GM13977 (cell line): ENCODE results near the gene SCARB1.

ENCODE experiments used
- DNase-seq: peaks from one replicate; pipeline ENCODE4 v3.0.0; 2012; ENCODE audit warnings: low spot score
- CTCF ChIP-seq: IDR thresholded peaks from 2 replicates; pipeline ENCODE4 v1.5.1; 2012; ENCODE audit warnings: mild to moderate bottlenecking, control low read depth; ENCODE audit not compliant: insufficient read depth; ENCODE audit errors: extremely low read depth, missing control alignments
- in situ Hi-C: fragments of 300-500 bp; cut with MboI; formaldehyde crosslinking; loops from one replicate; pipeline ENCODE4 v1.12.0; 2022; ENCODE audit warnings: low sequenced_read_pairs, low pct_unique_long_range_greater_than_20kb, mixed read lengths, inconsistent platforms; ENCODE audit not compliant: unreplicated experiment

The SCARB1 gene

DNA sequence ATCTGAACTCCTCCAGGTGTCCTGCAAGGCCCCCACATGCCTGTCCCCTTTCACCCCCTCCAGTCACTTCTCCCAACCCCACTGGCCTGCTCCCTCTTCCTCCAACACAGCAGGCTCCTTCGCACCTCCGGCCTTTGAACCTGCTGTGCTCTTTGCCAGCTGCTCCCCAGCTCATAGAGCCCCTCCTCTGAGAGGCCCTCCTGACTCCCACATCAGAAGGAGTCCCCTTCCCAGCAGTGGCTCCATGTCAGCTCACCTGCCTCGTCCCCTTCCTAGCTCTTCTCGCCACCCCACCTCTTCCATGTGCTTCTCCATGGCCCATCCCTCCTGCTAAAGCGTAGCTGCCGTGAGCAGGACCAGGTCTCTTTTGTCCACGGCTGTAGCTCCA, 22.1 kb downstream of the SCARB1 start:
- TF ChIP-seq CTCF: no peak
- in situ Hi-C loops: no loop called here
- no peak for DNase-seq

DNA sequence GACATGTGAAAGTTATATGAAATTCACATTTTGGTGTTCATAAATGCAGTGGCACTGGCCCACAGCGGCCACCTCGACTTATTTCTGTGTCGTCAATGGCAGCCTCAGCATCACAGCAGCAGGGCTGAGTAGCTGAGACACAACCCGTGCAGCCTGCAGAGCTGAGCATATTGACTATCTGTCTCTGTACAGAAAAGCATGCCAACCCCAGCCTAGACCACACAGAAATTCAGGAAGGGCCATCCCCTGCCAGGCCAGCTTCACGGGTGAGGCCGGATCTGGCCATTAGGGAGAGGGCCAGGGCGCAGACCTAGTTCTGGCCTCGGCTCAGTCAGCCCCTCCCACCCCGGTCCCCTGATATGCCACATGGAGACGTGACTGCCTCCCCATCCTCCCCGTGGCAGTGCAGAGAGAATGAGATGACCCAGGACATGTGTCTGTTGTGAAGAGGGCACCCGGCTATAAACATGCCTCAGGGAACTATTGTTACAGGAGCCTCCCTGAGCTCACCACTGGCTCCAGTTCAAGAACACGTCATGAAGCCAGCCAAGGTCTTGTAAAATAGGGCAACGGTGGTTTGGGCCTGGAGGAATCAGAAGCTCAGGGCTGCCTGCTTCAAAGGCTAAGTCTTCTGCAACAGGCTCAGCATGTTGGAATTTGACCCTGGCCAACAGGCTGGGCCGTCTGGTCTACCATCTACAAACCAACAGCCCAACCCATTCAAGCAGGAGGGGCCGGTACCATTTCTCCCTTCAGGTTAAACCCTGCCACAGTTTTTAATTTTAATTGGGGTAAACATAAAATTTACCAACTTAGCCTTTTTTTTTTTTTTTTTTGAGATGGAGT, 25.5 kb downstream of the SCARB1 start:
- DNase-seq: no peak
- TF ChIP-seq CTCF: no peak
- in situ Hi-C loops: no loop called here

DNA sequence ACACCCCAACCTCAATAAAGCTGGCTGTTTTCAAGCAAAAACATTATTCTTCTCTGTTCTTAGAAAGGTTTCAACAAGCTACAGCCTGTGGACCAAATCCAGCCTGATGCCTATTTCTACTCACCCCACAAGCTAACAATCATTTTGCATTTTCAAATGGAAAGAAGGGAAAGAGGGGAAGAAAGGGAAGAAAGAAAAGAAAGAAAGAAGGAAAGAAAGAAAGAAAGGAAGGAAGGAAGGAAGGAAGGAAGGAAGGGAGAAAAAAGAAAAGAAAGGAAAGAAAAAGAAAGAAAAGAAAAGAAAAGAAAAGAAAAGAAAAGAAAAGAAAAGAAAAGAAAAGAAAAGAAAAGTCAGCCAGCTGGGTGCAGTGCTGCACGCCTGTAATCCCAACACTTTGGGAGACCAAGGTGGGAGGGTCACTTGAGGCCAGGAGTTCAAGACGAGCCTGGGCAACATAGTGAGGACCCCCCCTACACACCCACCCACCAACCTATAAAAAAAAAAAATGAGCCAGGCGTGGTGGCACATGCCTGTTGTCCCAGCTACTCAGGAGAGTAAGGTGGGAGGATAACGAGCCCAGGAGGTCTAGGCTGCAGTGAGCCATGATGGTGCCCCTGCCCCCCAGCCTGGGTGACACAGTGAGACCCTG, 26.3 kb downstream of the SCARB1 start:
- in situ Hi-C loops: no loop called here
- no peak for TF ChIP-seq CTCF
- DNase-seq: no peak

DNA sequence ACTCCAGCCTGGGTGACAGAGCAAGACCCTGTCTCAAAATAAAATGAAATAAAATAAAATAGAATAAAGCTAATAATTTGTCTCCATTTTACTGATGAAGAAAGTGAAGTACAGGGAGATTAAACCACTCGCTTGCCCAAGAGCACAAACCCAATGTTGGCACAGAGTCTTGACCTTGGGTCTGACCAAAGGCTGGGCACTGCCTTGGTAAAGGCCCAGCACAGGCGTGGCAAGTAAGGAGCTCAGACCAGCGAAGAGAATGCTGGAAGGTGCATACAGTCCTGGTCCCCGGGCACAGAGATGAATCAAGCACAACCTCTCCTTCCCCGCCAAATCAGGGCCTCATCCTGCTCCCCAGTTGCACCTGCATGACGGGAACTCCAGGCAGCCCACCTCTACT, 26.9 kb downstream of the SCARB1 start:
- DNase-seq: no peak
- no peak for TF ChIP-seq CTCF
- in situ Hi-C loops: no loop called here

DNA sequence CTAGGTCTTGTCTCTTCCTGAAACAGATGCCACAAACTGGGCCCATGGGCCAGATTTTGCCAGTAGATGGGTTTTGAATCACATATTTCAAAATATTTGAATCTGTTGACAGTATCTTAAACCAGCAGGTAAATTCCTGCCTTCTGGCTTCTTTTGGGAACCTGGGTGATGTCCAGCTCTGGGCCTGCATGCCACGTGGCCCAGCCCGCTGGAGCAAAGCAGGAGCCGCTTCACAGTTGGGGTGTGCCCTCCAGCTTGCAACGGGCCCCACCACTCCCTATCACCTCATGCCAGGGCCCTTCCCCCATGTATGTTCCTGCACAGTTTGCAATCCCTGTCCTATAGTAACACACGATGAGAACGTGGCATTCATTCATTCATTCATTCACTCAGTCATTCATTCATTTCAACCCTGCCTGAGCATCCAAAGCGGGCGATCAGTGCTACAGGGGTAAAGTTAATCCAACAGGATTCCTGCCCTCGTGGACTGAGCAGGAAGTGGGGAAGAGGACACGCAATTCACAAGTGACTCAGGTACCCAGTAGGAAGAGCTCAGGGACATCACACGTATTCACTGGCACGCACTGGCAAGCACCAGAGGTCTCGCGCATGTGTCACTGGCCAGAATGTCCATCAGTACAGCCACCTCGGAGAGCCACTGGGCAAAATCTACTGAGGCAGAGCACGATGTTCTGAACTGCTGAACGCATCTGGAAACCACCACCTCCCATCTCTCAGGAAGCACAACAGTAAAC, 27.8 kb downstream of the SCARB1 start:
- no peak for DNase-seq
- in situ Hi-C loops: no loop called here
- no peak for TF ChIP-seq CTCF

DNA sequence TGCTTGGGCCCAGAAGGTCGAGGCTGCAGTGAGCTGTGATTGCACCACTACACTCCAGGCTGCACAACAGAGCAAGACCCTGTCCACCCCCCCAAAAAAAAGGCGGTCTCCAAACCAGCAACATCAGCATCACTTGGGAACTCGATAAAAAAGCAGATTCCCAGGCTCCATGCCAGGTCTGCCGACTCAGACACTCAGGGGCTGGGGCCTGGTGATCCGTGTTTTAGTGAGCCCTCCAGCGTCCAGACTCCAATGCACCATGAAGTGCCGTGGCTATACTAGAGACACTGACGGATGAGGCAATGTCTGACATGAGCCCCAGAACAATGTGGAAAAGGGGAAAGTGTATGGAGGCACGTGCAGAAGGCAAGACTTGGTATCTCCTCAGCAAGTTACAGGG, 28.8 kb downstream of the SCARB1 start:
- TF ChIP-seq CTCF: no peak
- in situ Hi-C loops: no loop called here
- no peak for DNase-seq
